Ascending aorta (tissue), 2 donors: ENCODE measurements around the gene SEMA4B. TPM values are rescaled to one million over a fixed set of nuclear protein-coding genes. Genes with fewer than 3 reads are reported as not detected.

Experiments used
- DNase-seq, 2 donors: peaks; one replicate each; pipeline ENCODE4 v3.0.0-alpha.2; 2019; ENCODE audit warnings: low spot score in 2 of 2
- H3K27ac ChIP-seq, 2 donors: fragments of 200-600 bp; sonication (generic); one replicate each; pipeline ENCODE4 v1.5.1; 2016 to 2017; ENCODE audit warnings: mild to moderate bottlenecking in 1 of 2
- H3K27me3 ChIP-seq: fragments of 200-600 bp; sonication (generic); one replicate; pipeline ENCODE4 v1.5.1; 2017
- H3K36me3 ChIP-seq, 2 donors: fragments of 200-600 bp; sonication (generic); one replicate each; pipeline ENCODE4 v1.5.1; 2016
- H3K4me1 ChIP-seq, 2 donors: fragments of 200-600 bp; sonication (generic); one replicate each; pipeline ENCODE4 v1.5.1; 2016 to 2017; ENCODE audit warnings: mild to moderate bottlenecking in 1 of 2
- H3K4me3 ChIP-seq, 2 donors: fragments of 200-600 bp; sonication (generic); one replicate each; pipeline ENCODE4 v1.5.1; 2016 to 2017; ENCODE audit warnings: mild to moderate bottlenecking in 1 of 2
- H3K9me3 ChIP-seq, 2 donors: fragments of 200-600 bp; sonication (generic); one replicate each; pipeline ENCODE4 v1.5.1; 2016
- intact Hi-C: fragments of 100-400 bp; cut with DNase I; formaldehyde crosslinking; loops from one replicate; pipeline ENCODE4 v1.15.1; 2023
- total RNA-seq: library from RNA; depleted of rRNA; stranded (reverse); fragments of >200 nt; gene quantifications from one replicate; pipeline ENCODE4 v1.1.0, GENCODE V29; 2016
- TF ChIP-seq, protein P1 (sequence below), 3 experiments: fragments of 200-600 bp in 2 of 3; fragments of 450-650 bp in 1 of 3; sonication (generic) in 2 of 3; IDR thresholded peaks; one replicate each; pipeline ENCODE4 v1.5.1; 2016 to 2019; ENCODE audit warnings: antibody characterized with exemption in 3 of 3, mild to moderate bottlenecking in 1 of 3, moderate library complexity in 1 of 3

Gene SEMA4B
- total RNA-seq, 1 donor from 2014 or later, result 51.2 TPM

DNA sequence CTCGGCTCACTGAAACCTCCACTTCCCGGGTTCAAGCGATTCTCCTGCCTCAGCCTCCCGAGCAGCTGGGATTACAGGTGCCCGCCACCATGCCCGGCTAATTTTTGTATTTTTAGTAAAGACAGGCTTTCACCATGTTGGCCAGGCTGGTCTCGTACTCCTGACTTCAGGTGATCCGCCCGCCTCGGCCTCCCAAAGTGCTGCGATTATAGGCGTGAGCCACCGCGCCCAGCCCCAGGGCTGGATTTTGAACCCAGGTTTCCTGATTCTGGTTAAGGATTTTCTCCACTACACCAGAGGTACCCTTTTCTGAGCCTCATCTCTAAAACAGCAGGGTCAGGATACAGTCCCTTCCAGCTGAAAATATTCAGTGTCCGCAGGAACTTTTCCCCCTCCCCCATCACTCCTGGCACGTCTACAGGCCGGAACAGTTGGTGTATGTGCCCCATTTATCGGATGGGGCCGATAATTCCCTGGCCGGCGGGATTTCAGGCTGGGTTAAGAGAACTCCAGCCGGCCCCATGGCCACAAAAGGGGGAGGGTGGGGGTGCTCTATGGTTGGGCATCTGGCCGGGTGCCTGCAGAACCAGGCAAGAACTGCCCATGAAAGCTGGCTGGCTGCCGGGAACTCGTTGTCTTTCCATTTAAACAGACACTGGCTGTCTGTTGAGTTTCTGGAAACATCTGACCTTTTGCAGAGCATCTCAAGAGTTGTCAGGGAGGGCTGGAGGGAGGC, 26.8 kb upstream of the SEMA4B start:
- Histone ChIP-seq H3K27ac (peak overlapping the region; percentile 82 to 86), H3K9me3 (no peaks in the 10 kb centered on the region), H3K27me3 (no peaks in the 10 kb centered on the region), H3K36me3 (no peaks in the 10 kb centered on the region), H3K4me3 (peak overlapping the region in 1 of 2 donors; percentile 37), H3K4me1 (peaks cover 10% of the 10 kb centered on the region in 2 donors)
- intact Hi-C loops, result loop anchor here (5.0 kb wide), 1 partner anchor 997 kb away; no protein-coding TSS in a partner anchor
- DNase-seq, result peak; percentile 30 to 88
- TF ChIP-seq, protein P1, sequence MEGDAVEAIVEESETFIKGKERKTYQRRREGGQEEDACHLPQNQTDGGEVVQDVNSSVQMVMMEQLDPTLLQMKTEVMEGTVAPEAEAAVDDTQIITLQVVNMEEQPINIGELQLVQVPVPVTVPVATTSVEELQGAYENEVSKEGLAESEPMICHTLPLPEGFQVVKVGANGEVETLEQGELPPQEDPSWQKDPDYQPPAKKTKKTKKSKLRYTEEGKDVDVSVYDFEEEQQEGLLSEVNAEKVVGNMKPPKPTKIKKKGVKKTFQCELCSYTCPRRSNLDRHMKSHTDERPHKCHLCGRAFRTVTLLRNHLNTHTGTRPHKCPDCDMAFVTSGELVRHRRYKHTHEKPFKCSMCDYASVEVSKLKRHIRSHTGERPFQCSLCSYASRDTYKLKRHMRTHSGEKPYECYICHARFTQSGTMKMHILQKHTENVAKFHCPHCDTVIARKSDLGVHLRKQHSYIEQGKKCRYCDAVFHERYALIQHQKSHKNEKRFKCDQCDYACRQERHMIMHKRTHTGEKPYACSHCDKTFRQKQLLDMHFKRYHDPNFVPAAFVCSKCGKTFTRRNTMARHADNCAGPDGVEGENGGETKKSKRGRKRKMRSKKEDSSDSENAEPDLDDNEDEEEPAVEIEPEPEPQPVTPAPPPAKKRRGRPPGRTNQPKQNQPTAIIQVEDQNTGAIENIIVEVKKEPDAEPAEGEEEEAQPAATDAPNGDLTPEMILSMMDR (IDR thresholded peaks at IDR 0.05), result no peak

DNA sequence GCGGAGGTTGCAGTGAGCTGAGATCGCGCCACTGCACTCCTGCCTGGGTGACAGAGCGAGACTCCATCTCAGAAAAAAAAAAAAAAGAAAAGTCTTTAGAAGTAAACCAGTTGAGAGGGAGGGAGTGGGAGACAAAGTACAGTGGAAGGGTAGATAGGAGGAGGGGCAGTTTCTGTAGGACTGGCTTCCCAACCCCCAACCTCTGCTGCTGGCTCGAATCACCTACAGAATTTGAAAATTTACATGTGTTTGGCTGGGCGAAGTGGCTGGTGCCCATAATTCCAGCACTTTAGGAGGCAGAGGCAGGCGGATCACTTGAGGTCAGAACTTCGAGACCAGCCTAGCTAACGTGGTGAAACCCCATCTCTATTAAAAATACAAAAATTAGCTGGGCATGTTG, 24.1 kb upstream of the SEMA4B start:
- no peak for DNase-seq
- intact Hi-C loops, result no loop called here
- Histone ChIP-seq H3K4me1 (peaks cover 10% of the 10 kb centered on the region in 2 donors), H3K4me3 (no peak overlapping the region), H3K9me3 (no peaks in the 10 kb centered on the region), H3K36me3 (no peaks in the 10 kb centered on the region), H3K27ac (no peak overlapping the region), H3K27me3 (no peaks in the 10 kb centered on the region)
- TF ChIP-seq, protein P1 (IDR thresholded peaks at IDR 0.05), result no peak

DNA sequence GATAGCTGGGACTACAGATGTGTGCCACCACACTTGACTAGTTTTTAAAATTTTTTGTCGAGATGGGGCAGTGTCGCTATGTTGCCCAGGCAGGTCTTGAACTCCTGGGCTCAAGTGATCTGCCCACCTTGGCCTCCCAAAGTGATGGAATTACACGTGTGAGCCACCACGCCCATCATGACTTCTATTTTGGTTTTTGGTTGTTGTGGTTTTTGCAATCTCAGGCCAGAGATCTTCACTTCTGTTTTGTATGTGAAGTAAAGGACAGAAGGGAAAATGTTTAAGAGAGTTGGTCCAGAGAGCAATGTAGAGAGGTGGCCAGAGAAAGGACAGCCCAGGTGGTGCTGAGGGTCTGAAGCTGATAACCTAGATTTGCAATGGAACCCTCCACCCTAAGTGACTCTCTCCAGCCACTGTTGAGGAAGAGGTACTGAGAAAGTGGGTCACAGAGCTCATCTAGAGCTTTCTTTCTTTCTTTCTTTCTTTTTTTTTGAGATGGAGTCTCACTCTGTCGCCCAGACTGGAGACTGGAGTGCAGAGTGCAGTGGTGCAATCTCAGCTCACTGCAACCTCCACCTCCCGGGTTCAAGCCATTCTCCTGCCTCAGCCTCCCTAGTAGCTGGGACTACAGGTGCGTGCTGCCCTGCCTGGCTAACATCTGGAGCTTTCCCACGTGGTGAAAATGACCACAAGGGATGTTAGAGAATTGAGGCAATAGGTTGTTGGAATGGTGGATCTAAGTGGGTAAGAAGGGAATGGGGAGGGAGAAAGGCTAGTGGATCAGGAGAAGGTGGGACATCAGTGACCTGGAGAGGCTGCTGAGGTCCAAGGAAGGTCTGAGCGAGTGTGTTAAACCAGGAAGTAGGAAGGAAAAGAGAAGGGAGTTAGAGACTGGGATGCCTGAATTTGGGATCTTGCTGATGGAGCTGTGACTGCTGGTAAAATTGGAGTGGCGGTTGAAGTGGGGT, 22.4 kb upstream of the SEMA4B start:
- Histone ChIP-seq H3K9me3 (no peaks in the 10 kb centered on the region), H3K4me3 (no peak overlapping the region), H3K27ac (no peak overlapping the region), H3K36me3 (no peaks in the 10 kb centered on the region), H3K4me1 (peaks cover 10 to 11% of the 10 kb centered on the region in 2 donors), H3K27me3 (no peaks in the 10 kb centered on the region)
- intact Hi-C loops, result no loop called here
- DNase-seq, result no peak
- TF ChIP-seq, protein P1 (IDR thresholded peaks at IDR 0.05), result no peak

DNA sequence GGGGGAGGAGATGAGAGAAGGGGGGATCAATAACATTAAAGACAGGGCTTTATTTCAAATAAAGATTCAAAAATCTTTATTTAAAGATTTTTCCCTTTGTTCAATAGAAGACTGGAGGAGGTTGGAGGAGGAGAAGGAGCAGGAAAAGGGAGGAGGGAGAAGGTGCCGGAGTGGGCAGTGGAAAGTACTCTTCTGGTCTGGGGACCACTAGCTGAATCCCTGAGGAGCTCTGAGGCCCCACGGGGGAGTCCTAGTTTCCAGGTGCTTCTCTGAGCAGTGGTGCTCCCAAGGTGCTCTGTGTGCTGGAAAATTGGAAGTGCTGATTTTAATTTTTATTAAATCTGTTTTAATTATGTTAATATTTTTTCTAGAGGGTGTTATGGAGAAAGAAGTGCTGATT, 19.4 kb upstream of the SEMA4B start:
- Histone ChIP-seq H3K4me1 (peaks cover 3 to 9% of the 10 kb centered on the region in 2 donors), H3K27me3 (no peaks in the 10 kb centered on the region), H3K9me3 (no peaks in the 10 kb centered on the region), H3K4me3 (no peak overlapping the region), H3K27ac (peak overlapping the region in 1 of 2 donors; percentile 19), H3K36me3 (no peaks in the 10 kb centered on the region)
- intact Hi-C loops, result no loop called here
- TF ChIP-seq, protein P1 (IDR thresholded peaks at IDR 0.05), result no peak
- DNase-seq, result no peak

DNA sequence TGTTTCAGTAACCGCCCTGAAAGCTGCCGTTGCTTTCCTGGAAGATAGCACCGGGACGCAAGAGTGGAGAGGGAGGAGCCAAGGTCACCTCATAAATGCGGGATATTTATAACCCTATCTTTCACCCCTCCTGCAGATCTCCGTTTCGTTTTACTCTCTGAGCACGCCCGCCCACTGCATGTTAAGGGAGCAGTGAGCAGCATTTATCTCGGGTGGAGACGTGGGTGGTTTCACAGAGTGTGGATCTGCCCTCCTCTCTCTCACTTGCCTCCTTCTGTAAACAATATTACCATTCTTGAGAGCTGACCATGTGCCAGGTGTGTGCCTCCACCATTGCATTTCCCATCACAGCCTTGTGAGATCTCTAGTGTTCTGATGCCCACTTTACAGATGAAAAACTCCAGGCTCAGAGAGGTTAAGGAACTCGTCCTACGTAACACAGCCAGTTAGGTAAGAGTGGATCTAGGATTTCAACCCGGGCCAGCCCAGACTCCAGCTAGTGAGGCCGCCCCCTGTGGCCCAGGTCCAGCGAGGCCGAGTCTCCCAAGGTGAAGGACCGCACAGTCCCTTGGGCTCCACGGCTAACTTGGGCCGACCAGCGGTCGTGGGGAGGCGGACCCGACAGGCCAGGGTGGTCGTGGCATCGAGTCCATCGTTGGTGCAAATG, 16.9 kb upstream of the SEMA4B start:
- DNase-seq, result peak; percentile 41 to 91
- no peaks in the 10 kb centered on the region for H3K36me3 ChIP-seq
- peak overlapping the region; percentile 90 for H3K27ac ChIP-seq
- peak overlapping the region; percentile 84 to 87 for H3K4me3 ChIP-seq
- intact Hi-C loops, result loop anchor here (2.0 kb wide), 2 partner anchors 17 to 51 kb away; partner anchors contain the start of genes GDPGP1 and SEMA4B
- no peaks in the 10 kb centered on the region for H3K27me3 ChIP-seq
- TF ChIP-seq, protein P1 (IDR thresholded peaks at IDR 0.05), result no peak
- H3K4me1 ChIP-seq, result peaks cover 3 to 11% of the 10 kb centered on the region in 2 donors
- no peaks in the 10 kb centered on the region for H3K9me3 ChIP-seq
